HEK293T (cell line): ENCODE results near the gene SLC28A1.

Source experiments
- BHLHE40 ChIP-seq: fragments of 450-650 bp; IDR thresholded peaks from 2 replicates; pipeline ENCODE4 v1.6.1; 2016; ENCODE audit warnings: mild to moderate bottlenecking, moderate library complexity, borderline replicate concordance
- ELF4 ChIP-seq: fragments of 450-650 bp; IDR thresholded peaks from 2 replicates; pipeline ENCODE4 v1.6.1; 2017; ENCODE audit warnings: antibody characterized with exemption
- FOXM1 ChIP-seq: fragments of 450-650 bp; IDR thresholded peaks from 2 replicates; pipeline ENCODE4 v1.6.1; 2017; ENCODE audit warnings: mild to moderate bottlenecking, borderline replicate concordance
- L3MBTL2 ChIP-seq: fragments of 450-650 bp; conservative IDR thresholded peaks from 2 replicates; pipeline ENCODE4 v1.6.1; 2016; ENCODE audit warnings: mild to moderate bottlenecking
- NFRKB ChIP-seq: fragments of 450-650 bp; IDR thresholded peaks from 2 replicates; pipeline ENCODE4 v1.6.1; 2016; ENCODE audit warnings: mild to moderate bottlenecking, moderate library complexity
- SUZ12 ChIP-seq: fragments of 450-650 bp; IDR thresholded peaks from 2 replicates; pipeline ENCODE4 v1.6.1; 2016; ENCODE audit warnings: mild to moderate bottlenecking
- ZNF384 ChIP-seq: fragments of 450-650 bp; IDR thresholded peaks from 2 replicates; pipeline ENCODE4 v1.6.1; 2016
- TF ChIP-seq, protein P1 (sequence below): fragments of 450-650 bp; IDR thresholded peaks from 2 replicates; pipeline ENCODE4 v1.6.1; 2016

DNA sequence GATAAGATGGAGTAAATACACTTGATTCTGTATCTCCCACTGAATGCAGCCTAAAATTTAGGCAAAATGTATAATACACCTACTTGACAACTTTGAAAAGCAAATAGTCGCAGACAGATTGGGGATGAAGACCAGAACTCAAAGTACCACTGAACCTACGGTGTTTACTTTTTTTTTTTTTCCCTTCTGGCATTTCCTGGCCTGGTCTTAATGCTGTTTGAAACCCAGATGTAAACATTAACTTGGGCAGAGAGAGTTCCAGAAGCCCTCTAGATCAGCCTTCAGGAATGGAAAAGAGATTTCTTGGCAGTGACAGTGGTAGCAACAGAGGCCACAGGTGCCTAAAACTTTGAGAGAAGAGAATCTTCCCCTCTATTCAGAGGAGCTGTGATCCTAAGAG, 39.5 kb upstream of the SLC28A1 start:
- no peak for TF ChIP-seq ELF4
- TF ChIP-seq, protein P1, sequence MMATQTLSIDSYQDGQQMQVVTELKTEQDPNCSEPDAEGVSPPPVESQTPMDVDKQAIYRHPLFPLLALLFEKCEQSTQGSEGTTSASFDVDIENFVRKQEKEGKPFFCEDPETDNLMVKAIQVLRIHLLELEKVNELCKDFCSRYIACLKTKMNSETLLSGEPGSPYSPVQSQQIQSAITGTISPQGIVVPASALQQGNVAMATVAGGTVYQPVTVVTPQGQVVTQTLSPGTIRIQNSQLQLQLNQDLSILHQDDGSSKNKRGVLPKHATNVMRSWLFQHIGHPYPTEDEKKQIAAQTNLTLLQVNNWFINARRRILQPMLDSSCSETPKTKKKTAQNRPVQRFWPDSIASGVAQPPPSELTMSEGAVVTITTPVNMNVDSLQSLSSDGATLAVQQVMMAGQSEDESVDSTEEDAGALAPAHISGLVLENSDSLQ, result no peak
- no peak for TF ChIP-seq BHLHE40
- TF ChIP-seq NFRKB, result no peak
- TF ChIP-seq FOXM1, result no peak
- no peak for TF ChIP-seq ZNF384
- TF ChIP-seq L3MBTL2, result no peak
- no peak for TF ChIP-seq SUZ12
